ENCODE results near the gene SLIT3.
A peak's percentile ranks its signal among the peaks of the same experiment; 100 is the strongest.

The SLIT3 gene

GRCh38 chr5:168694289-168694688 is 606.6 kb downstream of the SLIT3 start:
- CTCF ChIA-PET: no interaction called here
- no peaks in the 10 kb centered on the region for H3K4me1 Mint-ChIP-seq
- no peaks in the 10 kb centered on the region for H3K36me3 Mint-ChIP-seq
- no peak overlapping the region for H3K27ac Mint-ChIP-seq
- H3K4me3 Mint-ChIP-seq: no peak overlapping the region
- H3K9me3 Mint-ChIP-seq: no peaks in the 10 kb centered on the region
- no peak for DNase-seq
- peaks cover 27% of the 10 kb centered on the region for H3K27me3 Mint-ChIP-seq

DNA sequence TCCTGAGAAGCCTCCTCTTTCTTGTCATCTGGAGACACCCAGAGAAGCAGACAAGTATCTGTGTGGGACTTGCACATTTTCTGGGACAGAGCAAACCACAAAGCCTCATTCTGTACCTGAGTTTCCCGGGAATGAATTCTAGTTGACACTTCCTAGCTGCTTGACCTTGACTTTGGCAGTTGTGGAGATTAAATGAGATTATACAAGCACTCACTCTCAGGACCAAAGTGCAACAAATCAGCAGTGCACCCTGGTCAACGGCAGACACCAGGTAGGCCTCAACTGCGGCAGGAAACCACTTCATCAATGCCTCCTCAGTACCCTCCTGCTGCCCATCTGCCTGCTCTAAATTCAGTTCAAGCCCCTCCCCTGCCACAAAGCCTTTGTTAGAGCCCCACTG is 607.1 kb downstream of the SLIT3 start:
- DNase-seq: no peak
- H3K27ac Mint-ChIP-seq: no peak overlapping the region
- H3K9me3 Mint-ChIP-seq: no peaks in the 10 kb centered on the region
- H3K4me1 Mint-ChIP-seq: no peaks in the 10 kb centered on the region
- H3K4me3 Mint-ChIP-seq: no peak overlapping the region
- H3K36me3 Mint-ChIP-seq: no peaks in the 10 kb centered on the region
- H3K27me3 Mint-ChIP-seq: peaks cover 27% of the 10 kb centered on the region
- CTCF ChIA-PET: no interaction called here

GRCh38 chr5:168693297-168693696 is 607.6 kb downstream of the SLIT3 start:
- Mint-ChIP-seq H3K4me1 (no peaks in the 10 kb centered on the region), H3K4me3 (no peak overlapping the region), H3K9me3 (no peaks in the 10 kb centered on the region), H3K27ac (no peak overlapping the region), H3K27me3 (peaks cover 27% of the 10 kb centered on the region), H3K36me3 (no peaks in the 10 kb centered on the region)
- no peak for DNase-seq
- CTCF ChIA-PET: no interaction called here

- Mint-ChIP-seq H3K36me3 (no peaks in the 10 kb centered on the region), H3K27ac (no peak overlapping the region), H3K4me1 (no peaks in the 10 kb centered on the region), H3K4me3 (no peak overlapping the region), H3K9me3 (no peaks in the 10 kb centered on the region), H3K27me3 (peaks cover 22% of the 10 kb centered on the region)
- CTCF ChIA-PET: interaction anchor here (0.6 kb wide), 1 partner anchor 256 kb away, joined by 3 read pairs; no protein-coding TSS in a partner anchor
- no peak for DNase-seq
Observed at GRCh38 chr5:168691891-168692290, 609.0 kb downstream of the SLIT3 start.

DNA sequence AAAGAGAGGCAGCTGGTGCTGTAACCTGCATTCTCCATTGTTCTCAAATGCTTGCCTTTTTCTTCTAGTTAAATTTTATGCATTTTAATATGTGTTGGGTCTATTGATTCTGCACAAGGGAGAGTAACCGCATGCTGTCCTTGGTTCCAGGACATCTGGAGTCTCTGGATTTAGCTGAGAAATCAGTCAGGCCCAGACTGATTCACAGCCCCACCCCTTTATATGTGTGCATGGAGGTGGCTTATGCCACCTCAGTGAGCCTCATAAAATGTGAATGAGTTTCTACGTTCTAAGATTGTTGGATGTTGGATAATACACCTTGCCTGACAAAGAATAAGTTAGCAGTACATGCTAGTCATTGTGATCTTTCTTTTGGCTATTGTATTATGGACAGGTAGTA is 611.7 kb downstream of the SLIT3 start:
- DNase-seq: no peak
- peaks cover 17% of the 10 kb centered on the region for H3K27me3 Mint-ChIP-seq
- H3K4me3 Mint-ChIP-seq: no peak overlapping the region
- CTCF ChIA-PET: interaction anchor here (1.2 kb wide), 1 partner anchor 9 kb away, joined by 4 read pairs; no protein-coding TSS in a partner anchor
- no peaks in the 10 kb centered on the region for H3K9me3 Mint-ChIP-seq
- no peaks in the 10 kb centered on the region for H3K4me1 Mint-ChIP-seq
- H3K27ac Mint-ChIP-seq: no peak overlapping the region
- no peaks in the 10 kb centered on the region for H3K36me3 Mint-ChIP-seq

- H3K4me3 Mint-ChIP-seq: no peak overlapping the region
- no peaks in the 10 kb centered on the region for H3K9me3 Mint-ChIP-seq
- CTCF ChIA-PET: no interaction called here
- H3K27me3 Mint-ChIP-seq: peaks cover 10% of the 10 kb centered on the region
- H3K4me1 Mint-ChIP-seq: peaks cover 14% of the 10 kb centered on the region
- no peaks in the 10 kb centered on the region for H3K36me3 Mint-ChIP-seq
- no peak overlapping the region for H3K27ac Mint-ChIP-seq
- no peak for DNase-seq
Observed at GRCh38 chr5:168686837-168687236, 614.1 kb downstream of the SLIT3 start.

DNA sequence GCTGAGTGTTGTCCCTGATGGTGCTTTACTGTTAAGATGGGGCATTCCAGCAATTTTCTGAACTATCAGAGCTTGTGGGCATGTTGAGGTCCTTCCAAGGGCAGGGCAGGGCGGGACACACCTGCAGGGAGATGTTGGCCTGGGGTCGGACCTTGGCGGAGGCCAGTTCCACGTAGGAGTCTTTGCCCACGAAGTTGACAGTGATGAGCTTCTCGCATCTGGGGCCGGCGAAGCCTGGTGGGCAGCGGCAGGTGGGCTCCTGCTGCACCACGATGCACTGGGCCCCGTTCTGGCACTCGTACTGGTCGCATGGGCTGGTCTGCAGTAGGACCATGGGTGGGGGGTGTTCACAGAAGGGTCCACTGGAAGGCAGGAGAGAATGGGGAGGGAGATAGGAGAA is 615.4 kb downstream of the SLIT3 start:
- no peaks in the 10 kb centered on the region for H3K36me3 Mint-ChIP-seq
- CTCF ChIA-PET: interaction anchor here (0.6 kb wide), 1 partner anchor 93 kb away, joined by 3 read pairs; no protein-coding TSS in a partner anchor
- H3K9me3 Mint-ChIP-seq: no peaks in the 10 kb centered on the region
- no peak overlapping the region for H3K27ac Mint-ChIP-seq
- H3K4me1 Mint-ChIP-seq: peaks cover 14% of the 10 kb centered on the region
- no peaks in the 10 kb centered on the region for H3K27me3 Mint-ChIP-seq
- no peak overlapping the region for H3K4me3 Mint-ChIP-seq
- DNase-seq: no peak

DNA sequence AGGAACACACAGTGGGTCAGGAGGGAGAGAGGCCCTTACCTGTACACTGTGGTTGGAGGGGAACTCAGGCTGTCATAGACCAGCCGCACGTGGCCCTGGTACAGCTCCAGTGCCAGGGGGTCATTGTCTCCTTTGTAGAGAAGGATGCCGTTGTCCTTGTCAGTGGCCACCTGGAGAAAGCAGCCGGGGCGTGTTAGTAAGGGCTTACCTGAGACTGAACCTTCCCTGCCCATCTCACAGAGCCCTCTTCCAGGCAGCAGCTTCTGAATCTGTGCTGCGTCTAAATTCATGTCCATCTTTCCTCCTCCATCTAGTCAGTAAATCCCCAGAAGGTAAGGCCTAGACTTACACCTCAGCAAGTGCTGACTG is 617.0 kb downstream of the SLIT3 start:
- H3K36me3 Mint-ChIP-seq: no peaks in the 10 kb centered on the region
- no peaks in the 10 kb centered on the region for H3K27me3 Mint-ChIP-seq
- H3K9me3 Mint-ChIP-seq: no peaks in the 10 kb centered on the region
- no peak overlapping the region for H3K4me3 Mint-ChIP-seq
- H3K27ac Mint-ChIP-seq: no peak overlapping the region
- CTCF ChIA-PET: no interaction called here
- peaks cover 14% of the 10 kb centered on the region for H3K4me1 Mint-ChIP-seq
- no peak for DNase-seq

- Mint-ChIP-seq H3K4me3 (no peak overlapping the region), H3K27ac (peak overlapping the region; percentile 66), H3K9me3 (no peaks in the 10 kb centered on the region), H3K27me3 (no peaks in the 10 kb centered on the region), H3K36me3 (no peaks in the 10 kb centered on the region), H3K4me1 (peaks cover 14% of the 10 kb centered on the region)
- CTCF ChIA-PET: no interaction called here
- DNase-seq: peak; percentile 59
Observed at GRCh38 chr5:168683247-168683926, 617.6 kb downstream of the SLIT3 start.

DNA sequence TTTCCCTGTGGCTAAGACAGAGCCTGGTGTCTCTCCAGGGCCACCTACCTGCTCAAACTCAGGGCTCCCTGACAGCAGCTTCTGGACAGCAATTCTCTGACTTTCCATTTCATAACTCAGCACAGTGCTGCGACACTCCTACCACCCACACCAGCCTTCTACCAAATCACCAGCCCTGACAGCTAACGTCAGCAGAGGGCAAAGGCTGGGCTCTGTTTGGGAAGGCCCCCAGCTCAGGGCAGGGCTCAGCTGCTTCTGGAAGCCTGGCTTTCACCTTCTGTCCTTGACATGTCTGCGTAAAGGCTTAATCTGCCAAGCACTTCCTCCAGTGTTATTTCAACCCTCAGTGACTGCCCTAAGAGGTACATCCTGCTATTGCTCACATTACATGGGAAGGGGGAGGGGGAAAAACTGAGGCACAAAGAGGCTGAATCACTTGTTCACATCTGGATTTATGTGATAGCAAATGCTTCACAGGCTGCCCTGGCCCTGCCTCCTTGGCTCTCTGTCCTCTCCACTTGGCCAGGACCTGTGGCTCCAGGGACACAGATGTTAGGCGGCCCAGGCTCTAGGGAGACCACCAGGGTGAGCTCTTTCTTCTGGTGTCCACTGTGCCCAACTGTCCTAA is 619.3 kb downstream of the SLIT3 start:
- peaks cover 14% of the 10 kb centered on the region for H3K4me1 Mint-ChIP-seq
- H3K27me3 Mint-ChIP-seq: no peaks in the 10 kb centered on the region
- H3K27ac Mint-ChIP-seq: no peak overlapping the region
- no peak overlapping the region for H3K4me3 Mint-ChIP-seq
- no peaks in the 10 kb centered on the region for H3K36me3 Mint-ChIP-seq
- no peaks in the 10 kb centered on the region for H3K9me3 Mint-ChIP-seq
- CTCF ChIA-PET: interaction anchor here (1.2 to 3.5 kb wide), 3 partner anchors 9 to 898 kb away, joined by 4 to 11 read pairs (median 6); no protein-coding TSS in a partner anchor
- DNase-seq: no peak

GRCh38 chr5:168680395-168680794 is 620.5 kb downstream of the SLIT3 start:
- Mint-ChIP-seq H3K4me1 (peaks cover 14% of the 10 kb centered on the region), H3K27me3 (no peaks in the 10 kb centered on the region), H3K9me3 (no peaks in the 10 kb centered on the region), H3K4me3 (no peak overlapping the region), H3K27ac (no peak overlapping the region), H3K36me3 (no peaks in the 10 kb centered on the region)
- no peak for DNase-seq
- CTCF ChIA-PET: interaction anchor here (0.9 to 3.5 kb wide), 6 partner anchors 9 to 900 kb away, joined by 3 to 11 read pairs (median 4); no protein-coding TSS in a partner anchor

- no peaks in the 10 kb centered on the region for H3K9me3 Mint-ChIP-seq
- H3K36me3 Mint-ChIP-seq: no peaks in the 10 kb centered on the region
- peak; percentile 73 for DNase-seq
- no peaks in the 10 kb centered on the region for H3K27me3 Mint-ChIP-seq
- no peak overlapping the region for H3K27ac Mint-ChIP-seq
- H3K4me3 Mint-ChIP-seq: no peak overlapping the region
- peaks cover 14% of the 10 kb centered on the region for H3K4me1 Mint-ChIP-seq
- CTCF ChIA-PET: interaction anchor here (0.6 to 3.5 kb wide), 11 partner anchors 10 to 900 kb away, joined by 3 to 11 read pairs (median 4); no protein-coding TSS in a partner anchor
Observed at GRCh38 chr5:168679515-168679920, 621.4 kb downstream of the SLIT3 start.

DNA sequence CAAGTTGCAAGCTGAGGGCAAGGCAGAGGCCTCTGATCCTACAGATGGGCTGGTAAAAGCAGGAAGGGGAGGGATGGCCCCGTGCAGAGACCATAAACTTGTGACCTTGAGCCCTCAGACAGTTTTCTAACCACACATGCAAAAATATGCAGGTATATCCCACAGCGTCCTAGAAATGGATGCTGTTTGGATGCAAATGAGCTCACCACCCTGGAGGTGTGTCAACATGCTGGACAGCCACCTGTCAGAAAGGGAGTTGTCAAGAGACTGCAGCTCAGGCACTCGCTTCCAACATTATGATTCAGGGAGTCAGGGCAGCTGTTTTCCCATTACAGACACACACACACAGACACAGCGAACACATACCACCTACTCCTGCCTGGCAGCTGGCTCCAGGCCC is 624.4 kb downstream of the SLIT3 start:
- CTCF ChIA-PET: no interaction called here
- H3K4me3 Mint-ChIP-seq: no peak overlapping the region
- peaks cover 8% of the 10 kb centered on the region for H3K27me3 Mint-ChIP-seq
- no peaks in the 10 kb centered on the region for H3K9me3 Mint-ChIP-seq
- no peak overlapping the region for H3K27ac Mint-ChIP-seq
- DNase-seq: no peak
- no peaks in the 10 kb centered on the region for H3K4me1 Mint-ChIP-seq
- no peaks in the 10 kb centered on the region for H3K36me3 Mint-ChIP-seq

DNA sequence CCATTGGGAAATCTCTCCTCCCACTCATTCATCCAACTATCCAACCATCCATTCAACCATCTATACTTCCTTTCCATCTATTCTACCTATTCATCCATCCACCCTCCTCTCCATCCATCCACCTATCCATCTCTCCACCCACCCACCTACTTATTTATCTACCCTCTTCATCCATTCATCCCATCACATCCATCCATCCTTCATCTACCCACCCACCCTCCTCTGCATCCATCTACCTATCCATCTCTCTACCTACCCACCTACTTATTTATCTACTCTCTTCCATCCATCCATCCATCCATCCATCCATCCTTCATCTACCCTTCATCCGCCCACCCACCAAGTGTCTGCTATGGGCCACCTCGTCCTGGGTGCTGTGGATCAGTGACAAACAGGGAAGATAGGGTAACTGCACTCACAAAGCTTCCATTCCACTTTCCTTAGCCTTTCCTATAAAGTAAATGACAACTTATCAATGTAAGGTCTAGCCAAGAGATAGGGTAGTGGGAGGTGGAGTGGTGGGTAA is 625.0 kb downstream of the SLIT3 start:
- CTCF ChIA-PET: no interaction called here

More for the DNA sequence above, 625.0 kb downstream of the SLIT3 start:
- Mint-ChIP-seq H3K27ac (no peak overlapping the region), H3K4me1 (no peaks in the 10 kb centered on the region), H3K9me3 (no peaks in the 10 kb centered on the region), H3K4me3 (no peak overlapping the region), H3K27me3 (peaks cover 8% of the 10 kb centered on the region), H3K36me3 (no peaks in the 10 kb centered on the region)
- no peak for DNase-seq

Data from activated naive CD4-positive, alpha-beta T cell treated with anti-CD3 and anti-CD28 coated beads, Interleukin-2, amount 10 ng/mL, durations not matched to agents 7 days and 5 days (primary cell).